Measurements from ENCODE around the gene EFCAB13.
"Not testable (repeated sequence)": the region's sequence is repeated elsewhere in the genome, so short reads cannot be mapped to it uniquely, and the experiment has no call there.

- TF ChIP-seq CTCF (IDR thresholded peaks at IDR 0.05; ENCODE audit: poor library complexity); EZH2 (IDR thresholded peaks at IDR 0.05; ENCODE audit: borderline replicate concordance): not testable (repeated sequence)
Measured at GRCh38 chr17:47425233-47425632, 101.5 kb downstream of the EFCAB13 start.

All from hepatocyte (in vitro differentiated cells).